ENCODE results near the gene CEL.

Gene CEL

DNA sequence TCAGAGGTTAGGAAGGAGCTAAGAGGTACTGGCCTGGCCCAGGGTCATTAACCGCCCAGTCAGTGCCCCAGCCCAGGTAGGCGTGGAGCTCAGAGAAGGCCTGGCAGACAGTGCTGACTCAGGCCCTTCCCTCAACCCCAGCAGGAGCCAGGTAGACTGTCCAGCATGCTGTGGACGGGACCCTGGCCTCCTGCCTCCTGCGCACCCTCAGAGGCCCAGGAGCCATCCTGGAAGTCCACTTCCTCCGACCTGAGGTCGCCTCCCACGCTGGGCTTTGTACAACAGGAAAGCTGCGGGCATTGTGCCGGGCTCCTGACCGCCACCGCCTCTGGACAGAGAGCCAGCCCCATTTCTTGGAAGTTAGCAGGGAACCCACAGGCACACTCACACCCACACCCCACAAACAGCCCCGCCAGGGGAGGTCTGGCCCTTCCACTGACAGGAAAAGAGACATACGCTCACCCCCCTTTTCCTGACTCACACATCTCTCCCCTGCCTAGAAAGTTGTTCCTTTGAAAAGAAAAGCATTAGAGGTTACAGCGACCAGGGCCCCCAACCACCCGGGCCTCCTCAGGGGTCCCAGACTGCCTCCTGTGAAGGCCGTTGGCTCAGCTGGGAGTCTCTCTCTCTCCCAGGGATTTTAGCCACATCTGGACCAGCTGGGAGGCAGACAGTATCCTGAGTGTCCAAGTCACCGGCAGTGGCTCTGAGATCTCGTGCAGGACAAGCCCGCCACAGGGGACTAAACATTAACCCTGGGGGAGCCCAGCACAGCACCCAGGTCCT lies 51.6 kb downstream of the CEL start:
- peak; percentile 57 for DNase-seq (ENCODE audit: low read depth)
- H3K4me3 ChIP-seq (ENCODE audit: low read depth, low read length), result no peak overlapping the region
- TF ChIP-seq, protein P1, sequence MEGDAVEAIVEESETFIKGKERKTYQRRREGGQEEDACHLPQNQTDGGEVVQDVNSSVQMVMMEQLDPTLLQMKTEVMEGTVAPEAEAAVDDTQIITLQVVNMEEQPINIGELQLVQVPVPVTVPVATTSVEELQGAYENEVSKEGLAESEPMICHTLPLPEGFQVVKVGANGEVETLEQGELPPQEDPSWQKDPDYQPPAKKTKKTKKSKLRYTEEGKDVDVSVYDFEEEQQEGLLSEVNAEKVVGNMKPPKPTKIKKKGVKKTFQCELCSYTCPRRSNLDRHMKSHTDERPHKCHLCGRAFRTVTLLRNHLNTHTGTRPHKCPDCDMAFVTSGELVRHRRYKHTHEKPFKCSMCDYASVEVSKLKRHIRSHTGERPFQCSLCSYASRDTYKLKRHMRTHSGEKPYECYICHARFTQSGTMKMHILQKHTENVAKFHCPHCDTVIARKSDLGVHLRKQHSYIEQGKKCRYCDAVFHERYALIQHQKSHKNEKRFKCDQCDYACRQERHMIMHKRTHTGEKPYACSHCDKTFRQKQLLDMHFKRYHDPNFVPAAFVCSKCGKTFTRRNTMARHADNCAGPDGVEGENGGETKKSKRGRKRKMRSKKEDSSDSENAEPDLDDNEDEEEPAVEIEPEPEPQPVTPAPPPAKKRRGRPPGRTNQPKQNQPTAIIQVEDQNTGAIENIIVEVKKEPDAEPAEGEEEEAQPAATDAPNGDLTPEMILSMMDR (conservative IDR thresholded peaks at IDR 0.05; ENCODE audit: low read depth, low read length), result no peak

GRCh38 chr9:133113949-133114885 lies 52.4 kb downstream of the CEL start:
- no peak for DNase-seq (ENCODE audit: low read depth)
- TF ChIP-seq, protein P1 (conservative IDR thresholded peaks at IDR 0.05; ENCODE audit: low read depth, low read length), result no peak
- H3K4me3 ChIP-seq (ENCODE audit: low read depth, low read length), result no peak overlapping the region

GRCh38 chr9:133114886-133115603 lies 53.3 kb downstream of the CEL start:
- TF ChIP-seq, protein P1 (conservative IDR thresholded peaks at IDR 0.05; ENCODE audit: low read depth, low read length), result no peak
- no peak for DNase-seq (ENCODE audit: low read depth)
- no peak overlapping the region for H3K4me3 ChIP-seq (ENCODE audit: low read depth, low read length)

DNA sequence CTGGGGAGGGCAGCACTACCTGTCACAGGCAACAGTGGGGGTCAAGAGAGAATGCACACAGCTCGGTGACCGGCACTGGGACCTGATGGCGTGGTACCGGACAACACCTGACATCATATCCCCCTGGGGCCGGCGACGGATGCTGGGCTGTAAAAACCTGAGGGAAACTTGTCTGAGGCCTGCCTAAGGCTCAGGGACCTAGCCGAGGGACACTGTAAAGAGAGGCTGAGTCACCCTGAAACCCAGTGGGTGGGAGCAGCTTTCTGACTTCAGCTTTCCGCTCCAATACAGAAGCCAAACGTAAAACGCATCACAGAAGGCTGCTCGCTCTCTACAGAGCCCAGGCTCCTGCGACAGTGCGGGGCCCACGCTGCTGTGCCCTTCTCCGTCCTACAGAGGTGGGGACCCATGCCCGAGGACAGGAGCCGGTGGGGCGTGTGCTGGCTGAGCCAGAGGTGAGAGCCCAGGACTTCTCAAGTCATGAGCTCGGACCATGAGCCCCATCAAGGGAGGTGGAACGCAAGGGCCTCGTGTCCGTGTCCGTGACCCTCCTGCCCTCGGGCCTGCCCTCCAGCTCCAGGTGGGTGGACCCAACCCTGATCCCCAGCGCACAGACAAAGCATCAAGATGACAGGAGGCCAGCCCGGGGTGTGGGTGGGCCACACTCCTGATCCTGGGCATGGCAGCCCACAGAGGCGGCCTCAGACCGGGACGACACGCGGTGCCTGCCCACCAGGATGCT lies 54.0 kb downstream of the CEL start:
- peak; percentile 72 for DNase-seq (ENCODE audit: low read depth)
- TF ChIP-seq, protein P1 (conservative IDR thresholded peaks at IDR 0.05; ENCODE audit: low read depth, low read length), result no peak
- no peak overlapping the region for H3K4me3 ChIP-seq (ENCODE audit: low read depth, low read length)

DNA sequence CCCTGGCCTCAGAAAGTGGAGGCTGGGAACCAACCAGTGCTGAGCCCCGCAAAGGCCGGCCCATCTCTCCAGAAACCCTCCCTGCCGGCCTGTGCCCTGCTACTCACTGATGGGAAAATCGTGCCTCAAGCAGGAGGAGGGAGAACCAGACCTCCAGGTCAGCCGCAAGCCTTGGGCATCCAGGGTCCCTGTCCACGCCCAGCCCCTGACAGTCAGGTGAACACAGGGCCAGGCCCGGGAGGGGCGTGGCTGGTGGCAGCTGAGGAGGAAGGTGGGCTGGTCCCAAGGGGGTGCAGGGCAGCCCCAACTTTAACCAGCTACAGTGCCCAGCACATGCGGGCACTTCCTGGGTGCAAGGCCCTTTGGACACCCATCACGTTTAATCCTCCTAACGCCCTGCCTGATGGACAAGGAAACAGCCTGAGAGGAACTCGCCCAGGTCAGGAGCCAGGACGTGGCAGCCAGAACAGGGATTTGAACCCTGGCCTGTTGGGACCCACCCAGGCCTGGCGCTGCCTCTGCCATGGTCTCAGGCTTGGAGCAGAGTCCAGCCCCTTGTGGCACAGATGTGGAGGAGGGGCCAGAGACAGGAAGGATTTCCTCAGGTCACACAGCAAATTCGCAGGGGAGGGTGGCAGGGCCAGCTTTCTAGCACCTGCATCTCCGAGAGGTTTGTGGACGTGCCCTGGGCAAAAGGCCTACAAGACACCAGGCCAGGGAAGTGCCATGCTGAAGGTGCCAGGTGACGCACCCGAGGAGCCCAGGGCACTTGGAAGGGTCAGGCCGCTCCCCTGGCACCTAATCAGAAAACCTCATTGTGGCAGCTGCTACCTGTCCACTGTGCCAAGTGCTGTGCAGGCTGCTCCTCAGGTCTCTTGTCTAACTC lies 54.8 kb downstream of the CEL start:
- TF ChIP-seq, protein P1 (conservative IDR thresholded peaks at IDR 0.05; ENCODE audit: low read depth, low read length), result no peak
- H3K4me3 ChIP-seq (ENCODE audit: low read depth, low read length), result no peak overlapping the region
- no peak for DNase-seq (ENCODE audit: low read depth)

Data from choroid plexus epithelial cell (primary cell).